ENCODE data around the gene PCNX1.

PCNX1 gene

DNA sequence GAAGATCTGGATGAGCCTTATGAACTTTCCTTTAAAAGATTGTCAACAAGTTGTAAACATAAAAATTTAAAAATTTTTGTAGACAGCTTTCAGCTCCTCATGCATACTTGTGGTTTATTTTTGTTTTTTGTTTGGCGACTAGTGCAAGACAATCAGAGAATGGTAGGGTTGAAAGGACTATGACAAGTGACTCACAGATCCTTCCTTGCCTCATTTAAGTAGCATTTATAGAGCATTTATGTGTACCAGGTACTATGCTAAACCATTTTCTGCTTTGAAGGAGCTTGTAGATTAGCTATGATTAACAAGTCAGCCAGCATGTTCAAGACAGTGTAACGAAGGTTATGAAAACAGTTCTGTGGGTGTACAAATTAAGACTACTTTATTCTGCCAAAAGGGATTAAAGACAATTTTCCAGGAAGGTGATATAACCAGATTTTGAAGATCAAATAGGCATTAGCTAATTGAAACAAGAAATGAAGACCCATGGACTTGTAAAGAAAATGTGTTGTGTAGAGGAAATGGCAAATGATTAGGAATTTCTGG lies 122.0 kb downstream of the PCNX1 start (continued):
- TF ChIP-seq, protein P1, sequence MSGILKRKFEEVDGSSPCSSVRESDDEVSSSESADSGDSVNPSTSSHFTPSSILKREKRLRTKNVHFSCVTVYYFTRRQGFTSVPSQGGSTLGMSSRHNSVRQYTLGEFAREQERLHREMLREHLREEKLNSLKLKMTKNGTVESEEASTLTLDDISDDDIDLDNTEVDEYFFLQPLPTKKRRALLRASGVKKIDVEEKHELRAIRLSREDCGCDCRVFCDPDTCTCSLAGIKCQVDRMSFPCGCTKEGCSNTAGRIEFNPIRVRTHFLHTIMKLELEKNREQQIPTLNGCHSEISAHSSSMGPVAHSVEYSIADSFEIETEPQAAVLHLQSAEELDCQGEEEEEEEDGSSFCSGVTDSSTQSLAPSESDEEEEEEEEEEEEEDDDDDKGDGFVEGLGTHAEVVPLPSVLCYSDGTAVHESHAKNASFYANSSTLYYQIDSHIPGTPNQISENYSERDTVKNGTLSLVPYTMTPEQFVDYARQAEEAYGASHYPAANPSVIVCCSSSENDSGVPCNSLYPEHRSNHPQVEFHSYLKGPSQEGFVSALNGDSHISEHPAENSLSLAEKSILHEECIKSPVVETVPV (CRISPR knock-in tag; IDR thresholded peaks at IDR 0.05): no peak

DNA sequence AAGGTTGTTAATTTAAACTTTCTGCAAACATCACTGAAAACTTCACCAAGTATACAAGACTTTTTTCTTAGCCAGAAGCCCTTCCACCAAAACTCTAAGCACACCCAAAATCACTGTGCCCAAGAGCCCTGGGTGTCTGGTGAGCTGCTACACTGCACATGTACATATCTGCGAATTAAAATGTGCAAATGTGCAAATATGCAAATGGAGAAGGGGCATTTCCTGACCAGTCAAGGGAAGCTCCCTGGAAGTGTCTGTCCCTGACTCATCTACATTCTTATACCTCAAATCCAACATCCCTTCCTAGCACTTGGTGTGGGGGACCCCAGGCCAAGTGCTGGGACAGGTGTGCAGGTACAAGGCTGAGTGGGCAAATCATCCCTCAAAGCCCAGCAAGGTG lies 123.7 kb downstream of the PCNX1 start:
- no peak for TF ChIP-seq ZFP3 (CRISPR knock-in tag; IDR thresholded peaks at IDR 0.05)
- TF ChIP-seq TOX (CRISPR knock-in tag; IDR thresholded peaks at IDR 0.05; ENCODE audit: borderline replicate concordance): no peak
- TF ChIP-seq OSR1 (CRISPR knock-in tag; IDR thresholded peaks at IDR 0.05): no peak
- no peak for TF ChIP-seq RARB (CRISPR knock-in tag; IDR thresholded peaks at IDR 0.05)
- TF ChIP-seq BACH2 (CRISPR knock-in tag; IDR thresholded peaks at IDR 0.05; ENCODE audit: borderline replicate concordance): no peak
- TF ChIP-seq, protein P2, sequence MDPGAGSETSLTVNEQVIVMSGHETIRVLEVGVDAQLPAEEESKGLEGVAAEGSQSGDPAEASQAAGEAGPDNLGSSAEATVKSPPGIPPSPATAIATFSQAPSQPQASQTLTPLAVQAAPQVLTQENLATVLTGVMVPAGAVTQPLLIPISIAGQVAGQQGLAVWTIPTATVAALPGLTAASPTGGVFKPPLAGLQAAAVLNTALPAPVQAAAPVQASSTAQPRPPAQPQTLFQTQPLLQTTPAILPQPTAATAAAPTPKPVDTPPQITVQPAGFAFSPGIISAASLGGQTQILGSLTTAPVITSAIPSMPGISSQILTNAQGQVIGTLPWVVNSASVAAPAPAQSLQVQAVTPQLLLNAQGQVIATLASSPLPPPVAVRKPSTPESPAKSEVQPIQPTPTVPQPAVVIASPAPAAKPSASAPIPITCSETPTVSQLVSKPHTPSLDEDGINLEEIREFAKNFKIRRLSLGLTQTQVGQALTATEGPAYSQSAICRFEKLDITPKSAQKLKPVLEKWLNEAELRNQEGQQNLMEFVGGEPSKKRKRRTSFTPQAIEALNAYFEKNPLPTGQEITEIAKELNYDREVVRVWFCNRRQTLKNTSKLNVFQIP (CRISPR knock-in tag; IDR thresholded peaks at IDR 0.05; ENCODE audit: borderline replicate concordance, low read depth): no peak
- no peak for TF ChIP-seq TCF4 (CRISPR knock-in tag; IDR thresholded peaks at IDR 0.05; ENCODE audit: borderline replicate concordance)
- no peak for TF ChIP-seq ZNF565 (CRISPR knock-in tag; conservative IDR thresholded peaks at IDR 0.05; ENCODE audit: low read depth)
- no peak for TF ChIP-seq PPARA (CRISPR knock-in tag; IDR thresholded peaks at IDR 0.05; ENCODE audit: borderline replicate concordance)
- TF ChIP-seq SNAI2 (CRISPR knock-in tag; IDR thresholded peaks at IDR 0.05): no peak
- TF ChIP-seq, protein P1 (CRISPR knock-in tag; IDR thresholded peaks at IDR 0.05): no peak
- ATAC-seq: no peak

DNA sequence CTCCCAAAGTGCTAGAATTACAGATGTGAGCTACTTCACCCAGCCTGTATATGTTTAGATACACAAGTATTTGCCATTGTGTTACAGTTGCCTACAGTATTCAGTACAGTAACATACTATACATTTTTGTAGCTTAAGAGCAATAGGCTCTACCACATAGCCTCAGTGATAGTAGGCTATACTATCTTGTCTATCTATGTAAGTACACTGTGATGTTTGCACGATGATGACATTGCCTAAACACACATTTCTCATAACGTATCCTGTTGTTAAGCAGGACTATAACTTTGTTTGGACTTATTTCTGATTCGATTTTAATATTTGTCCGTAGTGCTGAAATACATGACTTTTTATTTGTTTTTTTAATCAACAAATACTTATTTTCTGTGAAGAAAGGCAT lies 129.2 kb downstream of the PCNX1 start:
- ATAC-seq: no peak
- TF ChIP-seq ZC3H10 (CRISPR knock-in tag; IDR thresholded peaks at IDR 0.05) (no peak), ZNF8 (CRISPR knock-in tag; IDR thresholded peaks at IDR 0.05) (no peak), CSDC2 (CRISPR knock-in tag; IDR thresholded peaks at IDR 0.05) (no peak), SNAI2 (CRISPR knock-in tag; IDR thresholded peaks at IDR 0.05) (no peak), ZFP30 (CRISPR knock-in tag; IDR thresholded peaks at IDR 0.05) (no peak), ARNTL (CRISPR knock-in tag; IDR thresholded peaks at IDR 0.05; ENCODE audit: borderline replicate concordance, low read depth) (no peak), ESRRG (CRISPR knock-in tag; IDR thresholded peaks at IDR 0.05) (no peak), TCF4 (CRISPR knock-in tag; IDR thresholded peaks at IDR 0.05; ENCODE audit: borderline replicate concordance) (no peak), GLIS3 (CRISPR knock-in tag; IDR thresholded peaks at IDR 0.05) (no peak), ISL1 (CRISPR knock-in tag; IDR thresholded peaks at IDR 0.05) (no peak), OSR1 (CRISPR knock-in tag; IDR thresholded peaks at IDR 0.05) (no peak), TOX (CRISPR knock-in tag; IDR thresholded peaks at IDR 0.05; ENCODE audit: borderline replicate concordance) (no peak), RARB (CRISPR knock-in tag; IDR thresholded peaks at IDR 0.05) (no peak), ZNF70 (CRISPR knock-in tag; IDR thresholded peaks at IDR 0.05) (no peak)
- TF ChIP-seq, protein P3, sequence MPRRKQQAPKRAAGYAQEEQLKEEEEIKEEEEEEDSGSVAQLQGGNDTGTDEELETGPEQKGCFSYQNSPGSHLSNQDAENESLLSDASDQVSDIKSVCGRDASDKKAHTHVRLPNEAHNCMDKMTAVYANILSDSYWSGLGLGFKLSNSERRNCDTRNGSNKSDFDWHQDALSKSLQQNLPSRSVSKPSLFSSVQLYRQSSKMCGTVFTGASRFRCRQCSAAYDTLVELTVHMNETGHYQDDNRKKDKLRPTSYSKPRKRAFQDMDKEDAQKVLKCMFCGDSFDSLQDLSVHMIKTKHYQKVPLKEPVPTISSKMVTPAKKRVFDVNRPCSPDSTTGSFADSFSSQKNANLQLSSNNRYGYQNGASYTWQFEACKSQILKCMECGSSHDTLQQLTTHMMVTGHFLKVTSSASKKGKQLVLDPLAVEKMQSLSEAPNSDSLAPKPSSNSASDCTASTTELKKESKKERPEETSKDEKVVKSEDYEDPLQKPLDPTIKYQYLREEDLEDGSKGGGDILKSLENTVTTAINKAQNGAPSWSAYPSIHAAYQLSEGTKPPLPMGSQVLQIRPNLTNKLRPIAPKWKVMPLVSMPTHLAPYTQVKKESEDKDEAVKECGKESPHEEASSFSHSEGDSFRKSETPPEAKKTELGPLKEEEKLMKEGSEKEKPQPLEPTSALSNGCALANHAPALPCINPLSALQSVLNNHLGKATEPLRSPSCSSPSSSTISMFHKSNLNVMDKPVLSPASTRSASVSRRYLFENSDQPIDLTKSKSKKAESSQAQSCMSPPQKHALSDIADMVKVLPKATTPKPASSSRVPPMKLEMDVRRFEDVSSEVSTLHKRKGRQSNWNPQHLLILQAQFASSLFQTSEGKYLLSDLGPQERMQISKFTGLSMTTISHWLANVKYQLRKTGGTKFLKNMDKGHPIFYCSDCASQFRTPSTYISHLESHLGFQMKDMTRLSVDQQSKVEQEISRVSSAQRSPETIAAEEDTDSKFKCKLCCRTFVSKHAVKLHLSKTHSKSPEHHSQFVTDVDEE (CRISPR knock-in tag; IDR thresholded peaks at IDR 0.05): no peak

- peak; percentile 38; the same call in 2 of the 3 replicates for ATAC-seq
- TF ChIP-seq ZC3H10 (CRISPR knock-in tag; IDR thresholded peaks at IDR 0.05) (0 out of 2 replicates have a peak, but pooled peaks have one; percentile 22), RARB (CRISPR knock-in tag; IDR thresholded peaks at IDR 0.05) (no peak), ZFP30 (CRISPR knock-in tag; IDR thresholded peaks at IDR 0.05) (no peak), ZFP3 (CRISPR knock-in tag; IDR thresholded peaks at IDR 0.05) (no peak), BACH2 (CRISPR knock-in tag; IDR thresholded peaks at IDR 0.05; ENCODE audit: borderline replicate concordance) (no peak), TOX (CRISPR knock-in tag; IDR thresholded peaks at IDR 0.05; ENCODE audit: borderline replicate concordance) (no peak), ISL1 (CRISPR knock-in tag; IDR thresholded peaks at IDR 0.05) (peak; percentile 73)
- TF ChIP-seq, protein P3 (CRISPR knock-in tag; IDR thresholded peaks at IDR 0.05): no peak
- TF ChIP-seq, protein P4, sequence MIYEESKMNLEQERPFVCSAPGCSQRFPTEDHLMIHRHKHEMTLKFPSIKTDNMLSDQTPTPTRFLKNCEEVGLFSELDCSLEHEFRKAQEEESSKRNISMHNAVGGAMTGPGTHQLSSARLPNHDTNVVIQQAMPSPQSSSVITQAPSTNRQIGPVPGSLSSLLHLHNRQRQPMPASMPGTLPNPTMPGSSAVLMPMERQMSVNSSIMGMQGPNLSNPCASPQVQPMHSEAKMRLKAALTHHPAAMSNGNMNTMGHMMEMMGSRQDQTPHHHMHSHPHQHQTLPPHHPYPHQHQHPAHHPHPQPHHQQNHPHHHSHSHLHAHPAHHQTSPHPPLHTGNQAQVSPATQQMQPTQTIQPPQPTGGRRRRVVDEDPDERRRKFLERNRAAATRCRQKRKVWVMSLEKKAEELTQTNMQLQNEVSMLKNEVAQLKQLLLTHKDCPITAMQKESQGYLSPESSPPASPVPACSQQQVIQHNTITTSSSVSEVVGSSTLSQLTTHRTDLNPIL (CRISPR knock-in tag; IDR thresholded peaks at IDR 0.05; ENCODE audit: low read depth): no peak
Measured at GRCh38 chr14:71048393-71048792, 141.1 kb downstream of the PCNX1 start.

Measured in SK-N-SH treated with all-trans-retinoic acid at 6 μM for 48 hours (cell line).